Measurements from ENCODE around the gene PLEKHG4. TPM values are rescaled to one million over a fixed set of nuclear protein-coding genes. Genes with fewer than 3 reads are reported as not detected.

Gene PLEKHG4
- total and polyA plus RNA-seq, 9 of the 15 experiments (the other 6 are each of a cell fraction or from before 2014, with no cell fraction given), result 3.7 to 36.8 (median 17.9) TPM

- TF ChIP-seq ZBTB26 (CRISPR knock-in tag; IDR thresholded peaks at IDR 0.05) (no peak), JUND (IDR thresholded peaks at IDR 0.05; ENCODE audit: borderline replicate concordance, low read depth, low read length) (peak; percentile 97), JUND (tag; IDR thresholded peaks at IDR 0.05; ENCODE audit: borderline replicate concordance, low read depth, low read length) (peak; percentile 92; the same call in 2 of the 3 replicates), FOS (IDR thresholded peaks at IDR 0.05; ENCODE audit: extremely low read depth, insufficient read length) (peak; percentile 57), STAT5A (IDR thresholded peaks at IDR 0.05; ENCODE audit: borderline replicate concordance, low read length) (peak; percentile 56; the same call in 1 of the 2 replicates), NFATC3 (IDR thresholded peaks at IDR 0.05) (peak; percentile 60; the same call in 1 of the 2 replicates), CXXC5 (CRISPR knock-in tag; IDR thresholded peaks at IDR 0.05) (peak; percentile 77), ATF7 (IDR thresholded peaks at IDR 0.05) (peak; percentile 81), NFIX (CRISPR knock-in tag; IDR thresholded peaks at IDR 0.05; ENCODE audit: low read depth) (no peak), MTA1 (IDR thresholded peaks at IDR 0.05; ENCODE audit: borderline replicate concordance) (peak; percentile 75; the same call in 1 of the 2 replicates), TARDBP (IDR thresholded peaks at IDR 0.05) (no peak), EP400 (IDR thresholded peaks at IDR 0.05) (peak; percentile 51; the same call in 1 of the 2 replicates), ZNF766 (CRISPR knock-in tag; conservative IDR thresholded peaks at IDR 0.05) (peak; percentile 89), XRCC5 (IDR thresholded peaks at IDR 0.05; ENCODE audit: low read depth, low read length) (0 out of 2 replicates have a peak, but pooled peaks have one; percentile 31)
- TF ChIP-seq, protein P1, sequence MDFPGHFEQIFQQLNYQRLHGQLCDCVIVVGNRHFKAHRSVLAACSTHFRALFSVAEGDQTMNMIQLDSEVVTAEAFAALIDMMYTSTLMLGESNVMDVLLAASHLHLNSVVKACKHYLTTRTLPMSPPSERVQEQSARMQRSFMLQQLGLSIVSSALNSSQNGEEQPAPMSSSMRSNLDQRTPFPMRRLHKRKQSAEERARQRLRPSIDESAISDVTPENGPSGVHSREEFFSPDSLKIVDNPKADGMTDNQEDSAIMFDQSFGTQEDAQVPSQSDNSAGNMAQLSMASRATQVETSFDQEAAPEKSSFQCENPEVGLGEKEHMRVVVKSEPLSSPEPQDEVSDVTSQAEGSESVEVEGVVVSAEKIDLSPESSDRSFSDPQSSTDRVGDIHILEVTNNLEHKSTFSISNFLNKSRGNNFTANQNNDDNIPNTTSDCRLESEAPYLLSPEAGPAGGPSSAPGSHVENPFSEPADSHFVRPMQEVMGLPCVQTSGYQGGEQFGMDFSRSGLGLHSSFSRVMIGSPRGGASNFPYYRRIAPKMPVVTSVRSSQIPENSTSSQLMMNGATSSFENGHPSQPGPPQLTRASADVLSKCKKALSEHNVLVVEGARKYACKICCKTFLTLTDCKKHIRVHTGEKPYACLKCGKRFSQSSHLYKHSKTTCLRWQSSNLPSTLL (IDR thresholded peaks at IDR 0.05), result 0 out of 2 replicates have a peak, but pooled peaks have one; percentile 27
- TF ChIP-seq, protein P2, sequence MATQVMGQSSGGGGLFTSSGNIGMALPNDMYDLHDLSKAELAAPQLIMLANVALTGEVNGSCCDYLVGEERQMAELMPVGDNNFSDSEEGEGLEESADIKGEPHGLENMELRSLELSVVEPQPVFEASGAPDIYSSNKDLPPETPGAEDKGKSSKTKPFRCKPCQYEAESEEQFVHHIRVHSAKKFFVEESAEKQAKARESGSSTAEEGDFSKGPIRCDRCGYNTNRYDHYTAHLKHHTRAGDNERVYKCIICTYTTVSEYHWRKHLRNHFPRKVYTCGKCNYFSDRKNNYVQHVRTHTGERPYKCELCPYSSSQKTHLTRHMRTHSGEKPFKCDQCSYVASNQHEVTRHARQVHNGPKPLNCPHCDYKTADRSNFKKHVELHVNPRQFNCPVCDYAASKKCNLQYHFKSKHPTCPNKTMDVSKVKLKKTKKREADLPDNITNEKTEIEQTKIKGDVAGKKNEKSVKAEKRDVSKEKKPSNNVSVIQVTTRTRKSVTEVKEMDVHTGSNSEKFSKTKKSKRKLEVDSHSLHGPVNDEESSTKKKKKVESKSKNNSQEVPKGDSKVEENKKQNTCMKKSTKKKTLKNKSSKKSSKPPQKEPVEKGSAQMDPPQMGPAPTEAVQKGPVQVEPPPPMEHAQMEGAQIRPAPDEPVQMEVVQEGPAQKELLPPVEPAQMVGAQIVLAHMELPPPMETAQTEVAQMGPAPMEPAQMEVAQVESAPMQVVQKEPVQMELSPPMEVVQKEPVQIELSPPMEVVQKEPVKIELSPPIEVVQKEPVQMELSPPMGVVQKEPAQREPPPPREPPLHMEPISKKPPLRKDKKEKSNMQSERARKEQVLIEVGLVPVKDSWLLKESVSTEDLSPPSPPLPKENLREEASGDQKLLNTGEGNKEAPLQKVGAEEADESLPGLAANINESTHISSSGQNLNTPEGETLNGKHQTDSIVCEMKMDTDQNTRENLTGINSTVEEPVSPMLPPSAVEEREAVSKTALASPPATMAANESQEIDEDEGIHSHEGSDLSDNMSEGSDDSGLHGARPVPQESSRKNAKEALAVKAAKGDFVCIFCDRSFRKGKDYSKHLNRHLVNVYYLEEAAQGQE (IDR thresholded peaks at IDR 0.05; ENCODE audit: borderline replicate concordance), result peak; percentile 46; the same call in 1 of the 2 replicates
- TF ChIP-seq, protein P2 (CRISPR knock-in tag; IDR thresholded peaks at IDR 0.05; ENCODE audit: low read depth), result no peak
Measured at GRCh38 chr16:67268136-67268579, 11.2 kb upstream of the PLEKHG4 start (continued).
